ENCODE measurements around the gene GLI3. TPM values are rescaled to one million over a fixed set of nuclear protein-coding genes. Genes with fewer than 3 reads are reported as not detected.

GLI3 gene
- total and polyA plus RNA-seq, 2 of the 8 experiments (the other 6 are each of a cell fraction or from before 2014, with no cell fraction given), result 8.0 to 31.1 TPM

DNA sequence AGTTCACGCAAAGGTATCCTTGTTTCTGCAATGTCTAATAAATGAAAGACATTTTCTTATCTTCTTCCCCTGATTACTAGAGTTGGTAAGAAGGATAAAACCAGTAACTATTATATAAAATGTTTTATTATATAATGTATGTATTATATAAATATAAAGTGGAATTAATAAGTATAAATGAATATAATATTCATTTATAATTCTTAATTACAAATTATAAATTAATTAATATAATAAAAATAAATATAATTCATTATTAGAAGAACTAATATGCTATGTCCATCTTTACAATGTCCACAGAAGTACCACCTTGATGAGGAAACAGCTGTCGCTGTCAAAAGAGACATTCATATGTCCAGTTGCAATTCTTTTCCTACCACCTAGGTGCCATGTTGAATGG is 177.7 kb downstream of the GLI3 start:
- no peak overlapping the region for H2BK5ac ChIP-seq (ENCODE audit: low read depth, low read length)
- H3K14ac ChIP-seq (ENCODE audit: insufficient read length), result no peak overlapping the region
- no peaks in the 10 kb centered on the region for H3K27me3 ChIP-seq (replicated peaks in 1 of 4; ENCODE audit: control insufficient read depth in 3 of 4, extremely low read depth in 1 of 4, insufficient read depth in 3 of 4, low read length in 3 of 4)
- no peaks in the 10 kb centered on the region for H3K23me2 ChIP-seq (ENCODE audit: low read depth, low read length)
- H4K5ac ChIP-seq (ENCODE audit: insufficient read length, low read depth, low read length), result no peak overlapping the region
- H2AK5ac ChIP-seq (ENCODE audit: low read depth, low read length), result no peak overlapping the region
- no peak overlapping the region for H3K23ac ChIP-seq (ENCODE audit: insufficient read length)
- H3K4me3 ChIP-seq (ENCODE audit: extremely low read depth in 1 of 4, insufficient read depth in 2 of 4, low read depth in 3 of 4, low read length in 4 of 4), result no peak overlapping the region
- WGBS, 2 experiments (ENCODE audit: extremely low coverage in 1 of 2, insufficient coverage in 1 of 2, insufficient read length in 1 of 2, insufficient replicate concordance in 2 of 2, low coverage in 1 of 2, low lambda C conversion rate in 2 of 2, missing lambda C conversion rate in 1 of 2), result 62% methylated on average over 2 of the region's 2 CpGs; no CpG with 5 or more reads in 1 of the 2 experiments
- no peak overlapping the region for H2BK15ac ChIP-seq (ENCODE audit: low read length)
- H3K18ac ChIP-seq (ENCODE audit: extremely low read depth, low read length), result no peak overlapping the region
- no peak overlapping the region for H3K27ac ChIP-seq (ENCODE audit: low read depth, low read length)
- no peak overlapping the region for H3K4me2 ChIP-seq (ENCODE audit: insufficient read depth in 1 of 2, low read depth in 2 of 2, low read length in 2 of 2)
- CTCF ChIA-PET (ENCODE audit: partially characterized antibody), result interaction anchor here (0.9 to 1.1 kb wide), 4 partner anchors 19 to 35 kb away, joined by 3 to 4 read pairs (median 3); no protein-coding TSS in a partner anchor
- no peaks in the 10 kb centered on the region for H3K9me3 ChIP-seq (ENCODE audit: insufficient read depth in 2 of 2, low read depth in 1 of 2, low read length in 1 of 2)
- no peak overlapping the region for H3K4ac ChIP-seq (replicated peaks; ENCODE audit: insufficient read length, low read depth, low read length)
- FAIRE-seq (no peak), DNase-seq (ENCODE audit: low read depth in 1 of 2, low spot score in 2 of 2) (no peak)
- no peak overlapping the region for H4K91ac ChIP-seq (replicated peaks; ENCODE audit: insufficient read length, low read length)
- no peak overlapping the region for H2BK20ac ChIP-seq (ENCODE audit: low read length)
- H3K79me2 ChIP-seq (ENCODE audit: control insufficient read depth in 1 of 2, insufficient read depth in 2 of 2, low read length in 2 of 2), result no peaks in the 10 kb centered on the region; a peak in 1 of 4 replicates
- no peaks in the 10 kb centered on the region for H3K79me1 ChIP-seq (ENCODE audit: low read depth, low read length)
- H2BK12ac ChIP-seq (ENCODE audit: low read depth, low read length), result no peak overlapping the region
- no peak overlapping the region for H3K9ac ChIP-seq (replicated peaks in 1 of 4; ENCODE audit: extremely low read depth in 1 of 4, low read depth in 3 of 4, low read length in 3 of 4)
- peaks cover 0 to under 1% (median 0%) of the 10 kb centered on the region in 4 experiments; a peak in 1 of 7 replicates for H3K4me1 ChIP-seq (replicated peaks in 1 of 4; ENCODE audit: control insufficient read depth in 3 of 4, insufficient read depth in 4 of 4, low read length in 3 of 4)
- peaks cover 0 to 2% of the 10 kb centered on the region in 2 experiments for H4K20me1 ChIP-seq (replicated peaks in 1 of 2; ENCODE audit: control insufficient read depth in 1 of 2, insufficient read depth in 2 of 2, low read length in 2 of 2)
- no peaks in the 10 kb centered on the region for H3K36me3 ChIP-seq (ENCODE audit: control insufficient read depth in 2 of 4, insufficient read depth in 4 of 4, low read length in 3 of 4)
- no peak overlapping the region for H3K56ac ChIP-seq (replicated peaks; ENCODE audit: insufficient read length, low read depth, low read length)
- POLR2A ChIA-PET (ENCODE audit: partially characterized antibody), result no interaction called here
- no peak overlapping the region for H2AFZ ChIP-seq (ENCODE audit: low read length)
- H2BK120ac ChIP-seq (replicated peaks; ENCODE audit: low read depth, low read length), result no peak overlapping the region
- H4K8ac ChIP-seq (ENCODE audit: extremely low read depth, insufficient read depth, low read length), result no peak overlapping the region
- TF ChIP-seq POU5F1 (IDR thresholded peaks at IDR 0.05; ENCODE audit: low read depth, low read length), result no peak
- TF ChIP-seq TBP (IDR thresholded peaks at IDR 0.05; ENCODE audit: low read depth, low read length), result no peak
- no peak for TF ChIP-seq ZNF274 (IDR thresholded peaks at IDR 0.05; ENCODE audit: borderline replicate concordance, extremely low read depth, low read length)
- TF ChIP-seq RAD21 (IDR thresholded peaks at IDR 0.05 in 1 of 2, conservative IDR thresholded peaks at IDR 0.05 in 1 of 2; ENCODE audit: low read depth in 2 of 2, low read length in 2 of 2), result no peak
- no peak for TF ChIP-seq EP300 (IDR thresholded peaks at IDR 0.05; ENCODE audit: borderline replicate concordance in 1 of 2, low read depth in 2 of 2, low read length in 2 of 2)
- TF ChIP-seq JUND (IDR thresholded peaks at IDR 0.05; ENCODE audit: low read length), result no peak
- TF ChIP-seq CHD1 (IDR thresholded peaks at IDR 0.05; ENCODE audit: low read depth, low read length), result no peak
- TF ChIP-seq KDM1A (IDR thresholded peaks at IDR 0.05; ENCODE audit: borderline replicate concordance, low read length), result no peak
- no peak for TF ChIP-seq RFX5 (IDR thresholded peaks at IDR 0.05; ENCODE audit: borderline replicate concordance, low read depth, low read length)
- TF ChIP-seq EGR1 (IDR thresholded peaks at IDR 0.05; ENCODE audit: borderline replicate concordance, low read depth, low read length), result no peak
- TF ChIP-seq CTBP2 (IDR thresholded peaks at IDR 0.05; ENCODE audit: borderline replicate concordance, insufficient read depth, insufficient read length, low read length), result no peak
- TF ChIP-seq MAFK (IDR thresholded peaks at IDR 0.05; ENCODE audit: low read depth, low read length), result no peak
